ENCODE data around the gene G0S2. TPM values are rescaled to one million over a fixed set of nuclear protein-coding genes. Genes with fewer than 3 reads are reported as not detected.

The G0S2 gene
- total and polyA plus RNA-seq, 2 of the 8 experiments (the other 6 are each of a cell fraction or from before 2014, with no cell fraction given): 1.0 to 1.7 TPM

GRCh38 chr1:209662879-209663327 is 12.3 kb upstream of the G0S2 start:
- Histone ChIP-seq H3K79me1 (ENCODE audit: low read depth, low read length) (no peaks in the 10 kb centered on the region), H4K20me1 (replicated peaks in 1 of 2; ENCODE audit: control insufficient read depth in 1 of 2, insufficient read depth in 2 of 2, low read length in 2 of 2) (no peaks in the 10 kb centered on the region), H3K9me3 (ENCODE audit: insufficient read depth in 2 of 2, low read depth in 1 of 2, low read length in 1 of 2) (no peaks in the 10 kb centered on the region), H2BK120ac (replicated peaks; ENCODE audit: low read depth, low read length) (no peak overlapping the region), H2BK15ac (ENCODE audit: low read length) (no peak overlapping the region), H4K8ac (ENCODE audit: extremely low read depth, insufficient read depth, low read length) (no peak overlapping the region), H3K23me2 (ENCODE audit: low read depth, low read length) (no peaks in the 10 kb centered on the region), H3K27ac (ENCODE audit: low read depth, low read length) (no peak overlapping the region), H2BK12ac (ENCODE audit: low read depth, low read length) (no peak overlapping the region), H2AK5ac (ENCODE audit: low read depth, low read length) (no peak overlapping the region), H2AFZ (ENCODE audit: low read length) (no peak overlapping the region), H3K56ac (replicated peaks; ENCODE audit: insufficient read length, low read depth, low read length) (no peak overlapping the region), H3K18ac (ENCODE audit: extremely low read depth, low read length) (no peak overlapping the region), H4K91ac (replicated peaks; ENCODE audit: insufficient read length, low read length) (no peak overlapping the region), H3K9ac (replicated peaks in 1 of 4; ENCODE audit: extremely low read depth in 1 of 4, low read depth in 3 of 4, low read length in 3 of 4) (no peak overlapping the region), H4K5ac (ENCODE audit: insufficient read length, low read depth, low read length) (no peak overlapping the region), H3K36me3 (ENCODE audit: control insufficient read depth in 2 of 4, insufficient read depth in 4 of 4, low read length in 3 of 4) (no peaks in the 10 kb centered on the region), H2BK20ac (ENCODE audit: low read length) (no peak overlapping the region), H3K79me2 (ENCODE audit: control insufficient read depth in 1 of 2, insufficient read depth in 2 of 2, low read length in 2 of 2) (no peaks in the 10 kb centered on the region), H3K4me3 (ENCODE audit: extremely low read depth in 1 of 4, insufficient read depth in 2 of 4, low read depth in 3 of 4, low read length in 4 of 4) (no peak overlapping the region), H3K27me3 (replicated peaks in 1 of 4; ENCODE audit: control insufficient read depth in 3 of 4, extremely low read depth in 1 of 4, insufficient read depth in 3 of 4, low read length in 3 of 4) (no peaks in the 10 kb centered on the region), H3K14ac (ENCODE audit: insufficient read length) (no peak overlapping the region), H3K23ac (ENCODE audit: insufficient read length) (no peak overlapping the region), H2BK5ac (ENCODE audit: low read depth, low read length) (no peak overlapping the region), H3K4ac (replicated peaks; ENCODE audit: insufficient read length, low read depth, low read length) (no peak overlapping the region), H3K4me1 (replicated peaks in 1 of 4; ENCODE audit: control insufficient read depth in 3 of 4, insufficient read depth in 4 of 4, low read length in 3 of 4) (peaks cover 0 to 3% (median 0%) of the 10 kb centered on the region in 4 experiments; a peak in 2 of 7 replicates), H3K4me2 (ENCODE audit: insufficient read depth in 1 of 2, low read depth in 2 of 2, low read length in 2 of 2) (no peak overlapping the region)
- WGBS, 2 experiments (ENCODE audit: extremely low coverage in 1 of 2, insufficient coverage in 1 of 2, insufficient read length in 1 of 2, insufficient replicate concordance in 2 of 2, low coverage in 1 of 2, low lambda C conversion rate in 2 of 2, missing lambda C conversion rate in 1 of 2): 95% methylated on average over 3 of the region's 3 CpGs; no CpG with 5 or more reads in 1 of the 2 experiments
- ChIA-PET CTCF (ENCODE audit: partially characterized antibody) (interaction anchor here (1.7 kb wide), 1 partner anchor 16 kb away, joined by 7 read pairs; no protein-coding TSS in a partner anchor), POLR2A (ENCODE audit: partially characterized antibody) (interaction anchor here (2.2 kb wide), 1 partner anchor 11 kb away, joined by 8 read pairs; no protein-coding TSS in a partner anchor)
- FAIRE-seq: no peak
- DNase-seq (ENCODE audit: low read depth in 1 of 2, low spot score in 2 of 2): no peak
- TF ChIP-seq BRCA1 (IDR thresholded peaks at IDR 0.05; ENCODE audit: low read depth, low read length) (no peak), ATF3 (IDR thresholded peaks at IDR 0.05; ENCODE audit: insufficient read depth, low read depth, low read length) (no peak), MAFK (IDR thresholded peaks at IDR 0.05; ENCODE audit: low read depth, low read length) (no peak), SRF (IDR thresholded peaks at IDR 0.05; ENCODE audit: low read depth, low read length) (no peak), RFX5 (IDR thresholded peaks at IDR 0.05; ENCODE audit: borderline replicate concordance, low read depth, low read length) (no peak), CTCF (IDR thresholded peaks at IDR 0.05; ENCODE audit: control extremely low read depth in 1 of 3, insufficient read depth in 1 of 3, low read depth in 1 of 3, low read length in 3 of 3) (no peak), TBP (IDR thresholded peaks at IDR 0.05; ENCODE audit: low read depth, low read length) (no peak), GTF2F1 (IDR thresholded peaks at IDR 0.05; ENCODE audit: borderline replicate concordance, low read depth, low read length) (no peak), CREB1 (IDR thresholded peaks at IDR 0.05) (no peak), ZNF274 (IDR thresholded peaks at IDR 0.05; ENCODE audit: borderline replicate concordance, extremely low read depth, low read length) (no peak), TEAD4 (IDR thresholded peaks at IDR 0.05; ENCODE audit: low read depth, low read length) (no peak), FOSL1 (IDR thresholded peaks at IDR 0.05; ENCODE audit: insufficient read depth, low read depth, low read length) (no peak)

Data from H1 (cell line).